Small intestine (tissue), 7 donors: ENCODE measurements around the gene MARVELD1. TPM values are rescaled to one million over a fixed set of nuclear protein-coding genes. Genes with fewer than 3 reads are reported as not detected.
"Not testable (repeated sequence)": the region's sequence is repeated elsewhere in the genome, so short reads cannot be mapped to it uniquely, and the experiment has no call there.

ENCODE experiments used
- DNase-seq, 2 donors: peaks; one replicate each; pipeline versions ENCODE4 v3.0.0 to v3.0.0-alpha.2; 2013
- FAIRE-seq: peaks from 2 replicates; lab custom pipeline; 2012; peaks lifted over from hg19 to GRCh38; lab: Jason Lieb, UNC
- H3K27ac ChIP-seq, 3 donors: one replicate each; pipeline ENCODE4 v1.5.1; 2013; ENCODE audit warnings: low read length in 2 of 3, mild to moderate bottlenecking in 2 of 3, control low read depth in 1 of 3, inconsistent platforms in 1 of 3, low read depth in 1 of 3, moderate library complexity in 1 of 3
- H3K27me3 ChIP-seq, 3 donors: one replicate each; pipeline ENCODE4 v1.6.1; 2013; ENCODE audit warnings: low read length in 3 of 3, inconsistent platforms in 1 of 3; ENCODE audit not compliant: control insufficient read depth in 3 of 3, insufficient read depth in 3 of 3
- H3K36me3 ChIP-seq, 3 donors: one replicate each; pipeline ENCODE4 v1.6.1; 2013; ENCODE audit warnings: low read length in 3 of 3, inconsistent platforms in 1 of 3, low read depth in 1 of 3, mild to moderate bottlenecking in 1 of 3, moderate library complexity in 1 of 3; ENCODE audit not compliant: control insufficient read depth in 3 of 3, insufficient read depth in 2 of 3
- H3K4me1 ChIP-seq, 3 donors: one replicate each; pipeline ENCODE4 v1.6.1; 2013; ENCODE audit warnings: low read length in 2 of 3, inconsistent platforms in 1 of 3, low read depth in 1 of 3, mild to moderate bottlenecking in 1 of 3, moderate library complexity in 1 of 3; ENCODE audit not compliant: control insufficient read depth in 3 of 3, insufficient read depth in 2 of 3
- H3K4me3 ChIP-seq, 3 donors: one replicate each; pipeline ENCODE4 v1.5.1; 2013; ENCODE audit warnings: low read length in 3 of 3, control low read depth in 1 of 3, inconsistent platforms in 1 of 3, low read depth in 1 of 3, mild to moderate bottlenecking in 1 of 3, moderate library complexity in 1 of 3
- H3K9me3 ChIP-seq, 2 donors: one replicate each; pipeline ENCODE4 v1.6.1; 2013; ENCODE audit warnings: low read depth in 1 of 2, low read length in 1 of 2; ENCODE audit not compliant: control insufficient read depth in 2 of 2, insufficient read depth in 1 of 2
- WGBS, 3 donors: extraction: QIAGEN DNeasy Blood & Tissue Kit; methylation state at CpG; one replicate each; pipeline ENCODE4 v1.1.7; 2013; 5-methylcytosine and 5-hydroxymethylcytosine counted together
- polyA plus RNA-seq, 4 donors: library from polyadenylated mRNA; stranded (reverse) in 3 of 4; unstranded in 1 of 4; fragments of 200-250 nt in 3 of 4; fragments of 120-200 nt in 1 of 4; gene quantifications; one replicate each; pipeline versions ENCODE4 v1.2.1 to v1.2.3, GENCODE V29; 2013
- donor health status: healthy with polysubstance abuse.
- donor health status: control.
- donor health status: control.
- donor health status: Bipolar disorder and iron deficiency.
- donor health status: healthy.

MARVELD1 gene
- polyA plus RNA-seq, 4 donors, result 1.6 to 35.2 (median 10.2) TPM

DNA sequence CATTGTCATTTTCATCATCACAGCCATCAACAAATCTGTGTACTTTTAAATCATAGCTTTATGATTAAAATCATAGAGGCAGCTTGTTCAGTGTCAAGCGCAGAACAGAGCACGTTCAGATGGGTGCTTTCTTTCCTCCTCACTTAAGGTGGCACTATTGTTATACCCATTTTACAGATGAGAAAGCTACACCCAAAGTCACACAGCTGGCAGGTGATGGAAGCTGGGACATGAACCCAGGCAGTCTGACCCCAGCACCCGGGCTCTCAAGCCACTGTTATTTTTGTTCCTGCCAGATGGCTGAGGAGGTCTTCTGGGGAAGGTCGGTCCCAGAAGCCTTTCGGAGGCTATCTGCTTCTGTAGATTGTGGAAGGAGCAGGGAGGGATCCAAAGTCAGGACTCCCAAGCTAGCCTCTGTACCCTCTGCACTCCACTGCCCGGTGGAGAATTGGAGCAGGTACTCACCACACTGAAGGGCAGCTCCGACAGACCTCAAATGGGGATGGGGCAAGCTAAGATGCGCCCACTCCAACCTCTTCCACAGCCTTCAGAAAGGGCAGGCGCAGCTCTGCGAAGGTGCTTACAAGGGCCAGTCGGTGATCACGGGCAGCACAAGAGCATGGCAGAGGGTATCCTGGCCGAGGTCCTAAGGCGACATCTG lies 27.1 kb upstream of the MARVELD1 start:
- Histone ChIP-seq H3K4me3 (peak overlapping the region; percentile 42 to 85 (median 79)), H3K36me3 (peaks cover 0 to 14% (median 0%) of the 10 kb centered on the region in 3 donors), H3K4me1 (peaks cover 2 to 30% (median 5%) of the 10 kb centered on the region in 3 donors), H3K27ac (peak overlapping the region; percentile 88 to 98 (median 93)), H3K27me3 (no peaks in the 10 kb centered on the region), H3K9me3 (peaks cover 0 to 7% of the 10 kb centered on the region in 2 donors)
- WGBS, 3 donors, result 6 to 14% (median 10%) methylated on average over 14 of the region's 14 CpGs
- no peak for FAIRE-seq
- DNase-seq, result peak in 1 of 2 donors; percentile 42

DNA sequence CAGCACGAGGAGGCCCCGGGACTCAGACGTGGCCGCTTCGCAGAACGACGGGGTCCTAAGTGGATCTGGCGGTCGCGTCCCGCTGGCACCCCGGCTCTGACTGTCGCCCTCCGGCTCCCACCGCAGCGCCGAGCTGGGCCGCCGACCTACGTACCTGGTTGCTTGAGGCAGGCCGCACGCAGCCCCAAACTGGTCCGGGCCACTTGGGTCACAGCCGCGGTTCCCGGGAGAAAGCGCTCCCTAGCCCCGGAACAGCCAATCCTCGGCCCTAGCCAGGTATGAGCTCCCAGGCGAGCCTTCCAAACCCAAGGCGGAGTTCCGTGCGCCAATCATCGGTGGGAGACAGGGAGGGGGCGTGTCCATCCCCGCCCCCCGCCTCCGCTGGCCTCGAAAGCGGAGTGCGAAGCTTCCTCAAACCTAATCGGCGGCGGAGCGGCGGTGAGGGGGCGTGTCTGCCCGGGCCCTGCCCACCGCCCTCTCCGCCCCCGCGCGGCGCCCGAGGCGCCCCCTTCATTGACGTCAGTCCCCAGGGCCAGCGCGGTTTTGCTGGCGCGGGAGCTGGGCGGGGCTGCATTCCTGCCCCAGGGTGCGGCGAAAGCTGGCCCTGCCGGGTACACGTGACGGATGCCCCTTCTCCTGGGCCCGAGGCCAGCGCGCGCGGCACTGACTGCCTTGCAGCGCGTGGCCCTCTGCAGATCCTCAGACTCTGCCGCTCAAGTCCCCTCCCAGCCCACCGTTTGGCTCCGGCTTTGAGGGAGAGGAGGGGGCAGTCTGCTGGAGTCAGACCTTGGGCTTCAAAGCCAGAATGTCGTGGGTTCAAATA lies 26.4 kb upstream of the MARVELD1 start, which contains the start of gene AVPI1:
TSS of gene AVPI1 (minus strand) at position 280 of the 823 bp plus-strand sequence. CDS start 7,336 bp downstream, outside the sequence.
- Histone ChIP-seq H3K4me3 (peak within 1 kb of the TSS; percentile 42 to 85 (median 79)), H3K9me3 (peaks cover 0 to 7% of the 10 kb centered on the region in 2 donors), H3K4me1 (peaks cover 2 to 26% (median 5%) of the 10 kb centered on the region in 3 donors), H3K27me3 (no peaks in the 10 kb centered on the region), H3K27ac (peak within 1 kb of the TSS; percentile 88 to 98 (median 93)), H3K36me3 (peaks cover 0 to 11% (median 0%) of the 10 kb centered on the region in 3 donors)
- peak; percentile 99 to 100 for DNase-seq
- no peak for FAIRE-seq
- 1% methylated on average over 48 to 78 of the region's 78 CpGs for WGBS, 3 donors

DNA sequence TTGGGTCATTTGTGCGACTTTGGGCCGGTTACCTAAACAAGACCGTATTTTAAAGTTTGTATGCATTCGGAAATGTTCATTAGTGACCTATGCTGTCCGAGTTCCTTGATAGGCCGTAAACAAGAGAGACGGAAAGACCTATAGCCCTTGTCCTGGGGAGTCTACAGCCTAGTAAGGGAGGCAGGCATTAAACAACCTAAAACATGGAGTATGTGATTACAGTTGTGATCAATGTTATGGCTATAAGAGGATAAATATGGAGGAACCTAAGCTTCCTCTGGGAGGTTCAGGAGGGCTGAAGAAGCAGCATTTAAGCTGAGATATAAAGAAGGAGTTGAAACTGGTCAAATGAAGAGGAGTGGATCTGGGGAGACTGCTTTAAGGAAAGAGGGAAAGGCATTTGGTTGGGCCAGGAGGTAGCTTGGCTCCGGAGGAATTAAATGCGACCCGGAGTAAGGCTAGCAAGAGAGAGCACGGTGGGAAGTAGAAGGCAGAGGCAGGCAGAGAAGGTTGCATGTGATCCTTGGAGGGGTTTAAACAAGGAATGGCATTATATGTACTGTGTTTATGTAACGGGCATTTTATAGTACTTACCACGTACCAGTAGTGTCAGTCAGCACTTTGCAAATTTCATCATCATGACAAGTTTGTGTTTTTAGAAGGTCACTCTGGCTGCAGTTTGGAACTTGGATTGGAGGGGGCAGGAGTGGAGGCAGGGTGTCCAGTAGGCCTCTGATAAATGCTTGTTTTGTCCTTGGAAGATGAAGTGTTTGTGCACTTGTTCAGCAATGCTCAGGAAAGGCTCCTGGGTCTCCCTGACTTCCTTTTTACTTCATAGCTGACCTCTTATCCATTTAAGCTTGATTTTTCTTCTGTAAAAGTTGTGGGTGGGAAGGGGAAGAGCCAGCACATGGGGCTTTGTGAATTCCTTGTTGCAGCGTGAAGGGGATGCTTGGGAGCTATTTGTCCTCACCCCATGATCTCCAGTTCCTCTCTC lies 25.4 kb upstream of the MARVELD1 start:
- Histone ChIP-seq H3K36me3 (peaks cover 0 to 11% (median 0%) of the 10 kb centered on the region in 3 donors), H3K4me1 (peaks cover 0 to 24% (median 5%) of the 10 kb centered on the region in 3 donors), H3K4me3 (peak overlapping the region in 2 of 3 donors; percentile 39 to 85), H3K27me3 (no peaks in the 10 kb centered on the region), H3K27ac (peak overlapping the region; percentile 73 to 86 (median 77)), H3K9me3 (peaks cover 0 to 10% of the 10 kb centered on the region in 2 donors)
- WGBS, 3 donors, result 58 to 68% (median 65%) methylated on average over 14 of the region's 14 CpGs
- DNase-seq, result peak in 1 of 2 donors; percentile 48
- no peak for FAIRE-seq

DNA sequence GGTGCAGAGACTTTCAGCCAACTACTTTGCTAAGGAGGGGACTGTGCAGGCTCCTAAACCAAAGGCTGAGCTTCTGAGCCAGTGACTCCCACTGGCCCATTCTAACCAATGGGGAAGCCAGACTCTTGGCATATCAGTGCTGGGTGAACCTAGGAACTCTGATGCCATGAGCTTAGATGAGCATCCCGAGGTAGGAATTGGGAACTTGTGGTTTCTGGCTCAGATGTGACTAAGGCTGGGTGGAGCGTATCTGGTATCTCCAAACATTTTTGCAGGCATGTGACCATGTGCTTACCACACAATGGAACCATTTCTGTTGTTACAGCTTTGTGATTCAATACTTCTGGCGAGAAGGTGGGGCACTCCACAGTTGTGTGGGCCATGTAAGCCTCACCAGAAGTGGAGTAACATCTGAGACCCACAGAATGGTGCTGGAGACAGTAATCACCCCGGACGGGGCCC lies 23.9 kb upstream of the MARVELD1 start:
- 86 to 95% (median 89%) methylated on average over 5 of the region's 5 CpGs for WGBS, 3 donors
- Histone ChIP-seq H3K9me3 (peaks cover 0 to 20% of the 10 kb centered on the region in 2 donors), H3K36me3 (no peaks in the 10 kb centered on the region), H3K4me1 (peaks cover 0 to 13% (median 5%) of the 10 kb centered on the region in 3 donors), H3K4me3 (no peak overlapping the region), H3K27ac (no peak overlapping the region), H3K27me3 (no peaks in the 10 kb centered on the region)
- DNase-seq (no peak), FAIRE-seq (no peak)

DNA sequence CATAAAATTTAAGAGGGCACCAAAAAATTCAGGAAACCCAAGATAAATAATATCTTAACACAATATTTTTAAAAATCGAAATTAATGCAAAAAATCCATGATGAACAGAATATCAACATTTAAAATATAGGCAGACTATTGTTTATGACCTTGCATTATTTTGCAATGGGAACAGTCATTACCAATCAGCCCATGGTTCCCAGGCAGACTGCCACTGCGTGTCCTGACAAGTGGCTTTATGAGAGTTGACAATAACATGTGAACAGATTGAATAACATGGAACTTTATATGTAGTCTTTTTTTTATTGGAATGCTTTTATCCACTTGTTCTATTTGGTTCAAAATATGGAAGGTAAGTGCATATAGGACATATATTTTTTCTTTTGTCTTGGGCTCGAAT lies 23.4 kb upstream of the MARVELD1 start:
- Histone ChIP-seq H3K9me3 (peaks cover 0 to 20% of the 10 kb centered on the region in 2 donors), H3K27me3 (no peaks in the 10 kb centered on the region), H3K4me1 (peaks cover 0 to 13% (median 5%) of the 10 kb centered on the region in 3 donors), H3K4me3 (no peak overlapping the region), H3K27ac (no peak overlapping the region), H3K36me3 (no peaks in the 10 kb centered on the region)
- DNase-seq, result no peak
- FAIRE-seq, result no peak
- WGBS, 3 donors, result 86 to 91% (median 90%) methylated on average over 3 of the region's 3 CpGs

DNA sequence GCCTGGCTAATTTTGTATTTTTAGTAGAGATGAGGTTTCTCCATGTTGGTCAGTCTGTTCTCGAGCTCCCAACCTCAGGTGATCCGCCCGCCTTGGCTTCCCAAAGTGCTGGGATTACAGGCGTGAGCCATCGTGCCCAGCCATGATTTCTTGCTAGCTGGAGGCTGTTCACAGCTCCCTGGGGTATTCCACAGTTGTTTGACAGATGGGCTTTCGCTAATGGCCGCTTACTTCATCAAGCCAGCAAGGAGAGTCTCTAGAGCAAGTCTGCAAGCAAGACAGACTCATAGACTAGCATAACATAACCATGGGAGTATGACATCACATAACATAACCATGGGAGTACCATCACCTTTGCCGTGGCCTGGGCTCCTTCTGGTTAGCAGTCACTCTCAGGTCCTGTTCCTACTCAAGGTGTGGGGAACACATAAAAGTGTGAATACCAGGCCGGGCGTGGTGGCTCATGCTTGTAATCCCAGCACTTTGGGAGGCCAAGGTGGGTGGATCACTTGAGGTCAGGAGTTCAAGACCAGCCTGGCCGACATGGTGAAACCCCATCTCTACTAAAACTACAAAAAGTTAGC lies 15.4 kb upstream of the MARVELD1 start:
- WGBS, 3 donors, result 82 to 87% (median 85%) methylated on average over 11 of the region's 11 CpGs
- not testable (repeated sequence) for FAIRE-seq, H3K27me3 ChIP-seq, H3K4me3 ChIP-seq, H3K27ac ChIP-seq, H3K9me3 ChIP-seq, H3K36me3 ChIP-seq, DNase-seq, H3K4me1 ChIP-seq

DNA sequence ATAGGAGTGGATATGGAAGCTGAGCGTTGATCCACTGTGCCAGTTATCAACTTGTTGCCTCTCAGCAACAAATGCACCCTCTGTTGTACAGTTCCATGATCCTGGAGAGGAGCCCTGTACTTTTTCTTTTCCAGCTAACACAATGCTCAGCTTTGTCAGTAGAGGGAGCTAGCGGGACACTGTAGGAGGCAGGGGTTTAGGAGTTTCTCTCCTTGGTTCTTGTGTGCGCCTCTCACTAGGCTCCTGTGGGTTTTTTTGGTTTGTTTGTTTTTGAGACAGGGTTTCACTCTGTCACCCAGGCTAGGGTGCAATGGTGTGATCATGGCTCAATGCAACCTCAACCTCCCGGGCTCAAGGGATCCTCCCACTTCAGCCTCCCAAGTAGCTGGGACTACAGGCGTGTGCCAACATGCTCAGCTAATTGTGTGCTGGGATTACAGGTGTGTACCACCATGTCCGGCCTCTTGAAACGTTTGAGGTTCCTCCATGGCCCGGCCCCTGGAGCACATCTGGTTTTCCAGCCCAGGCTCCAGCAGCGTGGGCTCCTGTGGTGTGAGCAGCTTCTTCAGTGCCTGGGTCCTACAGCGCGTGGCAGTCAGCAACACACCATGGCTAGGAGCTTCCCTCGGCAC lies 12.0 kb upstream of the MARVELD1 start:
- H3K27me3 ChIP-seq, result no peaks in the 10 kb centered on the region
- no peak overlapping the region for H3K27ac ChIP-seq
- FAIRE-seq (no peak), DNase-seq (peak; percentile 81 to 82)
- H3K9me3 ChIP-seq, result no peaks in the 10 kb centered on the region
- no peak overlapping the region for H3K4me3 ChIP-seq
- no peaks in the 10 kb centered on the region for H3K36me3 ChIP-seq
- WGBS, 3 donors, result 41 to 46% (median 42%) methylated on average over 12 of the region's 12 CpGs
- peaks cover 0 to 7% (median 0%) of the 10 kb centered on the region in 3 donors for H3K4me1 ChIP-seq
